Left ventricle myocardium superior (tissue), 1 donor: ENCODE results near the gene SUSD3. TPM values are rescaled to one million over a fixed set of nuclear protein-coding genes. Genes with fewer than 3 reads are reported as not detected.
"Not testable (repeated sequence)": the region's sequence is repeated elsewhere in the genome, so short reads cannot be mapped to it uniquely, and the experiment has no call there.

Source experiments
- ATAC-seq: fragments of 200-7000 bp; cut with Tn5 transposase; one replicate; pipeline ENCODE4 v1.9.1; 2020; ENCODE audit warnings: mild to moderate bottlenecking, moderate library complexity
- DNase-seq: peaks from one replicate; pipeline ENCODE4 v3.0.0-alpha.2; 2020
- intact Hi-C: fragments of 100-400 bp; cut with micrococcal nuclease; formaldehyde crosslinking; loops from one replicate; pipeline ENCODE4 v1.11.0; 2022
- total RNA-seq: library from RNA; stranded (reverse); fragmentation: NEBNext Ultra II Directional; extraction: Animal tissue kit (Norgen Biotek cat#: 25700); gene quantifications from one replicate; pipeline ENCODE4 v1.2.1, GENCODE V29; 2021
- donor health status: DM: no; HTN: yes; CAD: no; lungs with severe emphysema.

The SUSD3 gene
- total RNA-seq, 1 donor from 2014 or later, result 0.87 TPM

- ATAC-seq (peak; percentile 50), DNase-seq (peak; percentile 78)
- intact Hi-C loops, result no loop called here
Observed at GRCh38 chr9:93116072-93116961, 57.8 kb downstream of the SUSD3 start.

- ATAC-seq, intact Hi-C loops: not testable (repeated sequence)
- DNase-seq, result peak; percentile 9
Observed at GRCh38 chr9:93117521-93117920, 59.0 kb downstream of the SUSD3 start.

- intact Hi-C loops, result no loop called here
- ATAC-seq, result no peak
- DNase-seq, result peak; percentile 18
Observed at GRCh38 chr9:93117924-93118862, 59.7 kb downstream of the SUSD3 start.

GRCh38 chr9:93118863-93119702 lies 60.6 kb downstream of the SUSD3 start:
- peak; percentile 27 for DNase-seq
- ATAC-seq, result no peak
- intact Hi-C loops, result no loop called here

- intact Hi-C loops, result no loop called here
- DNase-seq (no peak), ATAC-seq (no peak)
Observed at GRCh38 chr9:93119703-93119952, 61.1 kb downstream of the SUSD3 start.

GRCh38 chr9:93119953-93120845 lies 61.7 kb downstream of the SUSD3 start:
- intact Hi-C loops, result no loop called here
- ATAC-seq, result peak; percentile 90
- peak; percentile 96 for DNase-seq

- intact Hi-C loops, result no loop called here
- DNase-seq (no peak), ATAC-seq (no peak)
Observed at GRCh38 chr9:93120846-93121315, 62.4 kb downstream of the SUSD3 start.

- intact Hi-C loops, result no loop called here
- no peak for DNase-seq
- no peak for ATAC-seq
Observed at GRCh38 chr9:93121316-93122241, 63.1 kb downstream of the SUSD3 start.

GRCh38 chr9:93122721-93123221 lies 64.3 kb downstream of the SUSD3 start:
- intact Hi-C loops, result no loop called here
- ATAC-seq, result no peak
- DNase-seq, result no peak

GRCh38 chr9:93123561-93124283 lies 65.2 kb downstream of the SUSD3 start:
- DNase-seq (no peak), ATAC-seq (no peak)
- intact Hi-C loops, result no loop called here

GRCh38 chr9:93124793-93125192 lies 66.3 kb downstream of the SUSD3 start:
- ATAC-seq (no peak), DNase-seq (no peak)
- intact Hi-C loops, result no loop called here

GRCh38 chr9:93125331-93125894 lies 66.9 kb downstream of the SUSD3 start:
- intact Hi-C loops, result no loop called here
- DNase-seq (no peak), ATAC-seq (no peak)

- DNase-seq (no peak), ATAC-seq (no peak)
- intact Hi-C loops, result no loop called here
Observed at GRCh38 chr9:93126151-93126781, 67.8 kb downstream of the SUSD3 start.

GRCh38 chr9:93126825-93127368 lies 68.4 kb downstream of the SUSD3 start:
- intact Hi-C loops, result no loop called here
- ATAC-seq (peak; percentile 14), DNase-seq (no peak)

- intact Hi-C loops, result no loop called here
- no peak for DNase-seq
- peak; percentile 12 for ATAC-seq
Observed at GRCh38 chr9:93127395-93127911, 69.0 kb downstream of the SUSD3 start.
